Fibroblast of lung (primary cell): ENCODE results near the gene FBXW11.

Experiments
- EZH2 ChIP-seq: IDR thresholded peaks from 2 replicates; pipeline ENCODE4 v1.5.1; 2012; ENCODE audit warnings: low read length, control low read depth, mild to moderate bottlenecking; ENCODE audit errors: missing control alignments
- TF ChIP-seq, protein P1 (sequence below), 2 donors: IDR thresholded peaks in 1 of 2; conservative IDR thresholded peaks in 1 of 2; 1 replicate in 1 of 2; 2 replicates in 1 of 2; pipeline ENCODE4 v1.5.1; 2011 to 2012; ENCODE audit warnings: low read length in 2 of 2, control low read depth in 1 of 2, inconsistent platforms in 1 of 2, low read depth in 1 of 2, mild to moderate bottlenecking in 1 of 2

DNA sequence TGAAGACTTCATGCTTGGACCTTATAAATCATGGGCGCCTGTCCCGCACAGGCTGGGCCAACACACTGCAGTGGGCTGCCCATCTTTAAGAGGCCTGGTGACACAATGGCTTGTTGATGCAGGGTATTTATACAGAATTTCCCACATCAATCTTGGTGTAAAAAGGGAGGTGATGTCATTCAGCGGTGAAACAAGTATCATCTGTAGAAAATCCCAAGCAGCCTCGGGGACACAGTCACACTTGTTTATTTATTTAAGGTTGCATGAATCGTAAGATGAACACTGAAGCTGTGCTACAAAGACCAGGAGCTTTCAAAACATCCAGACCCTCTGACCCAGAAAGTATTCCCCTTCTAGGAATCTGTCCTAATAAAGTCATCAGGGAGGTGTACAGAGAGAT lies 180.3 kb downstream of the FBXW11 start:
- TF ChIP-seq, protein P1, sequence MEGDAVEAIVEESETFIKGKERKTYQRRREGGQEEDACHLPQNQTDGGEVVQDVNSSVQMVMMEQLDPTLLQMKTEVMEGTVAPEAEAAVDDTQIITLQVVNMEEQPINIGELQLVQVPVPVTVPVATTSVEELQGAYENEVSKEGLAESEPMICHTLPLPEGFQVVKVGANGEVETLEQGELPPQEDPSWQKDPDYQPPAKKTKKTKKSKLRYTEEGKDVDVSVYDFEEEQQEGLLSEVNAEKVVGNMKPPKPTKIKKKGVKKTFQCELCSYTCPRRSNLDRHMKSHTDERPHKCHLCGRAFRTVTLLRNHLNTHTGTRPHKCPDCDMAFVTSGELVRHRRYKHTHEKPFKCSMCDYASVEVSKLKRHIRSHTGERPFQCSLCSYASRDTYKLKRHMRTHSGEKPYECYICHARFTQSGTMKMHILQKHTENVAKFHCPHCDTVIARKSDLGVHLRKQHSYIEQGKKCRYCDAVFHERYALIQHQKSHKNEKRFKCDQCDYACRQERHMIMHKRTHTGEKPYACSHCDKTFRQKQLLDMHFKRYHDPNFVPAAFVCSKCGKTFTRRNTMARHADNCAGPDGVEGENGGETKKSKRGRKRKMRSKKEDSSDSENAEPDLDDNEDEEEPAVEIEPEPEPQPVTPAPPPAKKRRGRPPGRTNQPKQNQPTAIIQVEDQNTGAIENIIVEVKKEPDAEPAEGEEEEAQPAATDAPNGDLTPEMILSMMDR (conservative IDR thresholded peaks at IDR 0.05 in 1 of 2, IDR thresholded peaks at IDR 0.05 in 1 of 2; ENCODE audit: low read depth in 1 of 2, low read length in 2 of 2), result no peak
- no peak for TF ChIP-seq EZH2
